Ovary (tissue), 9 donors: ENCODE measurements around the gene MALRD1. TPM values are rescaled to one million over a fixed set of nuclear protein-coding genes. Genes with fewer than 3 reads are reported as not detected.
"Not testable (repeated sequence)": the region's sequence is repeated elsewhere in the genome, so short reads cannot be mapped to it uniquely, and the experiment has no call there.

Source experiments
- DNase-seq, 5 donors: peaks; one replicate each; pipeline ENCODE4 v3.0.0-alpha.2; 2019 to 2020
- H3K27ac ChIP-seq, 2 donors: fragments of 200-600 bp; one replicate each; pipeline versions ENCODE4 v1.5.1 to v1.8.0; 2019 to 2022
- H3K27me3 ChIP-seq: fragments of 200-600 bp; one replicate; pipeline ENCODE4 v1.8.0; 2022
- H3K36me3 ChIP-seq: fragments of 200-600 bp; sonication (generic); one replicate; pipeline ENCODE4 v1.5.1; 2019
- H3K4me1 ChIP-seq: one replicate; pipeline ENCODE4 v1.8.1; 2013; ENCODE audit warnings: mild to moderate bottlenecking, moderate library complexity; ENCODE audit not compliant: insufficient read depth
- H3K4me3 ChIP-seq: fragments of 200-600 bp; sonication (generic); one replicate; pipeline ENCODE4 v1.5.1; 2017
- H3K9me3 ChIP-seq, 2 donors: fragments of 200-600 bp in 1 of 2; sonication (generic) in 1 of 2; one replicate each; pipeline versions ENCODE4 v1.5.1 to v1.8.1; 2013 to 2019; ENCODE audit warnings: mild to moderate bottlenecking in 1 of 2, moderate library complexity in 1 of 2
- EP300 ChIP-seq: sonication (generic); formaldehyde crosslinking; IDR thresholded peaks from one replicate; pipeline ENCODE4 v1.6.1; 2017; ENCODE audit warnings: antibody characterized with exemption
- POLR2A ChIP-seq: fragments of 450-650 bp; IDR thresholded peaks from one replicate; pipeline ENCODE4 v1.6.1; 2017; ENCODE audit warnings: antibody characterized with exemption, mild to moderate bottlenecking, moderate library complexity
- WGBS, 3 donors: extraction: QIAGEN DNeasy Blood & Tissue Kit in 1 of 3; methylation state at CpG; one replicate each; pipeline versions ENCODE4 v1.1.5 to v1.1.7; 2013 to 2017; 5-methylcytosine and 5-hydroxymethylcytosine counted together
- intact Hi-C, 4 donors: fragments of 100-400 bp; cut with DNase I; formaldehyde crosslinking; loops; one replicate each; pipeline versions ENCODE4 v1.11.0 to v1.15.1; 2022 to 2023
- polyA plus RNA-seq, 2 donors: library from polyadenylated mRNA; stranded (reverse); fragments of 200-250 nt in 1 of 2; fragments of 350-450 nt in 1 of 2; fragmentation: Illumina TruSeq in 1 of 2; extraction: RNeasy Lipid Tissue Mini Kit (QIAGEN cat#74804) in 1 of 2; gene quantifications; one replicate each; pipeline ENCODE4 v1.2.3, GENCODE V29; 2013 to 2014
- total RNA-seq, 7 donors: library from RNA; depleted of rRNA in 2 of 7; stranded (reverse); fragments of >200 nt in 2 of 7; fragmentation: NEBNext Ultra II Directional in 3 of 7; extraction: Animal tissue kit (Norgen Biotek cat#: 25700) in 3 of 7; gene quantifications; one replicate each; pipeline versions ENCODE4 v1.1.0 to v1.2.4, GENCODE V29; 2016 to 2023
- TF ChIP-seq, protein P1 (sequence below), 3 donors: fragments of 450-650 bp in 2 of 3; fragments of 200-600 bp in 1 of 3; IDR thresholded peaks; one replicate each; pipeline versions ENCODE4 v1.5.1 to v1.8.0; 2016 to 2022; ENCODE audit warnings: antibody characterized with exemption in 3 of 3, mild to moderate bottlenecking in 1 of 3
- donor health status: DM: no; HTN: no; CAD: no; lungs with moderate emphysema.
- donor health status: DM: no; HTN: no; CAD: no.
- donor health status: Bipolar disorder and iron deficiency.
- donor health status: DM: yes; HTN: yes; CAD: no.
- donor health status: DM: no; HTN: no; CAD: no.
- donor health status: DM: yes; HTN: yes; CAD: no.

MALRD1 gene
- total and polyA plus RNA-seq, 9 donors: 0.56 to 12.1 (median 1.9) TPM

DNA sequence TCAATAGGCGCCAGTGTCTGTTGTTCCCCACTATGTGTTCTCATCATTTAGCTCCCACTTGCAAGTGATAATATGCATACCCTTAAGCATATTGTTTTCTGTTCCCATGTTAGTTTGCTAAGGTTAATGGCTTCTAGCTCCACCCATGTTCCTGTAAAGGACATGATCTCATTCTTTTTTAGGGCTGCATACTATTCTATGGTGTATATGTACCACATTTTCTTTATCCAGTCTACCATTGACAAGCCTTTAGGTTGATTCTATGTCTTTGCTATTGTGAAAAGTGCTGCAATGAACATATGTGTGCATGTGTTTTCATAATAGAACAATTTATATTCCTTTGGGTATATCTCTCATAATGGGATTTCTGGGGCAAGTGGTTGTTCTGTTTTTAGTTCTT is 689.8 kb downstream of the MALRD1 start:
- H3K9me3 ChIP-seq: no peaks in the 10 kb centered on the region
- H3K27me3 ChIP-seq: no peaks in the 10 kb centered on the region
- no peaks in the 10 kb centered on the region for H3K36me3 ChIP-seq
- DNase-seq: no peak
- intact Hi-C loops: no loop called here
- H3K4me1 ChIP-seq: no peaks in the 10 kb centered on the region
- H3K27ac ChIP-seq: no peak overlapping the region
- no peak overlapping the region for H3K4me3 ChIP-seq
- TF ChIP-seq POLR2A (no peak), EP300 (no peak)
- TF ChIP-seq, protein P1, sequence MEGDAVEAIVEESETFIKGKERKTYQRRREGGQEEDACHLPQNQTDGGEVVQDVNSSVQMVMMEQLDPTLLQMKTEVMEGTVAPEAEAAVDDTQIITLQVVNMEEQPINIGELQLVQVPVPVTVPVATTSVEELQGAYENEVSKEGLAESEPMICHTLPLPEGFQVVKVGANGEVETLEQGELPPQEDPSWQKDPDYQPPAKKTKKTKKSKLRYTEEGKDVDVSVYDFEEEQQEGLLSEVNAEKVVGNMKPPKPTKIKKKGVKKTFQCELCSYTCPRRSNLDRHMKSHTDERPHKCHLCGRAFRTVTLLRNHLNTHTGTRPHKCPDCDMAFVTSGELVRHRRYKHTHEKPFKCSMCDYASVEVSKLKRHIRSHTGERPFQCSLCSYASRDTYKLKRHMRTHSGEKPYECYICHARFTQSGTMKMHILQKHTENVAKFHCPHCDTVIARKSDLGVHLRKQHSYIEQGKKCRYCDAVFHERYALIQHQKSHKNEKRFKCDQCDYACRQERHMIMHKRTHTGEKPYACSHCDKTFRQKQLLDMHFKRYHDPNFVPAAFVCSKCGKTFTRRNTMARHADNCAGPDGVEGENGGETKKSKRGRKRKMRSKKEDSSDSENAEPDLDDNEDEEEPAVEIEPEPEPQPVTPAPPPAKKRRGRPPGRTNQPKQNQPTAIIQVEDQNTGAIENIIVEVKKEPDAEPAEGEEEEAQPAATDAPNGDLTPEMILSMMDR (IDR thresholded peaks at IDR 0.05): no peak
- WGBS, 3 donors: 95 to 100% (median 98%) methylated on average over 1 of the region's 1 CpG

DNA sequence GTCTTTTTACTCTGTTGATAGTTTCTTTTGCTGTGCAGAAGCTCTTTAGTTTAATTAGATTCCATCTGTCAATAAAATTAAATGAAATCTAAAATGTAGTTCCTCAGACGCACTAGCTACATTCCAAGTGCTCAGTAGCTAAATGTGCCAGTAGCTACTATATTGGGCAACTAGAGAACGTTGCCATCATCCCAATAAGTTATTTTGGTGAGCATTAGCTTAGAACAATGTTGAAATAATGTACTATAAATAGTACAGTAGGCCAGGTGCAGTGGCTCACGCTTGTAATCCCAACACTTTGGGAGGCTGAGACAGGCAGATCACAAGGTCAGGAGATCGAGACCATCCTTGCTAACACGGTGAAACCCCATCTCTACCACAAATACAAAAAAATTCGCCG is 690.6 kb downstream of the MALRD1 start:
- intact Hi-C loops, DNase-seq, H3K4me1 ChIP-seq, H3K9me3 ChIP-seq, H3K27ac ChIP-seq, H3K4me3 ChIP-seq, H3K27me3 ChIP-seq, H3K36me3 ChIP-seq: not testable (repeated sequence)
- WGBS, 3 donors: 78 to 89% (median 80%) methylated on average over 7 of the region's 7 CpGs

GRCh38 chr10:19742144-19742543 is 693.5 kb downstream of the MALRD1 start:
- H3K4me1 ChIP-seq, H3K36me3 ChIP-seq, H3K27ac ChIP-seq, H3K4me3 ChIP-seq, intact Hi-C loops, DNase-seq, H3K9me3 ChIP-seq, H3K27me3 ChIP-seq: not testable (repeated sequence)
- 3 to 14% (median 6%) methylated on average over 4 of the region's 4 CpGs for WGBS, 3 donors

DNA sequence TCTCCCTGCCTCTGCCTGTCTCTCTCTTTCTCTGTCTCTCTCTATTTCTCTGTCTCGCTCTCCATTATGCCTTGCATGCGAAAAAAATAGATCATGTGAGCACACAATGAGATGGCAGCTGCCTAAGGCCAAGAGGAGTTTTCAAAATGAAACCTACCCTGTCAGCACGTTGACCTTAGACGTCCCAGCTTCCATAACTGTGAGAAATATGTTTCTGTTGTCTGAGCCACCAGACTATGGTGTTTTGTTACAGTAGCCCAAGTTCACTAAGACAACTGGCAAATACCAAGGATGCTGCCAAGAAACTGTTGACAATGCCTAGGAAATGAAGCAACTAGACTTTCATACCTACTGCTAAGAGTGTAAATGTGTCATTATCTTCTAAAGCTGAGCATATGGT is 697.1 kb downstream of the MALRD1 start:
- Histone ChIP-seq H3K4me1 (no peaks in the 10 kb centered on the region), H3K4me3 (no peak overlapping the region), H3K27ac (no peak overlapping the region), H3K9me3 (no peaks in the 10 kb centered on the region), H3K36me3 (no peaks in the 10 kb centered on the region), H3K27me3 (no peaks in the 10 kb centered on the region)
- intact Hi-C loops: no loop called here
- TF ChIP-seq, protein P1 (IDR thresholded peaks at IDR 0.05): no peak
- TF ChIP-seq EP300 (no peak), POLR2A (no peak)
- WGBS, 3 donors: 87 to 94% (median 94%) methylated on average over 4 of the region's 4 CpGs
- no peak for DNase-seq

DNA sequence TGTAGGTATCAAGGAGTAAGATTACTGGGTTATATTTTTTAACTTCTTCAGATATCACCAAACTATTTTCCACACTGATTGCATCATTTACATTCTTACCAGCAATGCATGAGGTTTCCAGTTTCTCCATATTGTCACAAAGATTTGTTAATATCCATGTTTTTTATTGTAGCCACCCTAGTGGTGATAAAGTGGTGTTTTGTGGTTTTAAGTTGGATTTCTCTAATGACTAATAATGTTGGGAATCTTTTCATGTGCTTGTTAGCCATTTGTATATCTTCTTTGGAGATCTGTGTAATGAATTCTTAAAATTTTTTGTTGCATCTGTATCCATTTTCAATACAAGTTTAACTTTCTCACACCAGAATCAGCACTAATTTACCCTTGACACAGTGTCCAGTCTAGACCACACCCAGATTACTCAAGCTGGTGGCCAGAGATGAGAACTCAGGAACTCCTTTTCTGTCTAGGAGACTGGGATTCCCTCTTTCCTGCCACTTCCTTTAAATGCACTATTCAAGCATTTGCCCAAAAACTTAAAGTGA is 700.7 kb downstream of the MALRD1 start:
- intact Hi-C loops: no loop called here
- Histone ChIP-seq H3K4me1 (no peaks in the 10 kb centered on the region), H3K27ac (no peak overlapping the region), H3K9me3 (no peaks in the 10 kb centered on the region), H3K4me3 (no peak overlapping the region), H3K27me3 (no peaks in the 10 kb centered on the region), H3K36me3 (no peaks in the 10 kb centered on the region)
- no peak for TF ChIP-seq EP300
- TF ChIP-seq, protein P1 (IDR thresholded peaks at IDR 0.05): no peak
- no peak for DNase-seq

DNA sequence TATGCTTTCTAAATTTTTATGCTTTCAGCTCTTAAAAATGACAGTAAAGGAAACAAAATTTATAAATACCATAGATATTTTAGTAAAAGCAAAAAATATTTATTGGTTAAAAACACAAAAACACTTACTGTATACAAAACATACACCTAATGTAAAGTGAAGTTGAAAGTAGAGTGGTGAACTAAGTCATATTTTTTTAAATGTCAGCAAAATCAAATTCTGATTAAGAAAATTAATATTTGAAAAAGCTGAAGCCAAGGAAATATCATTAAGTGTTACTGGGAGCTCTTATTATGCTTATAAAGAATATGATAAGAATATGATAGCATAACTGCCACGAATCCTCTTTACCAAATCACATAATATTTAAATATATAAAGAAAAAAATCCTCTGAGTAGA is 702.4 kb downstream of the MALRD1 start:
- TF ChIP-seq, protein P1 (IDR thresholded peaks at IDR 0.05): no peak
- TF ChIP-seq EP300 (no peak), POLR2A (no peak)
- Histone ChIP-seq H3K4me3 (no peak overlapping the region), H3K4me1 (no peaks in the 10 kb centered on the region), H3K27me3 (no peaks in the 10 kb centered on the region), H3K36me3 (no peaks in the 10 kb centered on the region), H3K9me3 (no peaks in the 10 kb centered on the region), H3K27ac (no peak overlapping the region)
- intact Hi-C loops: no loop called here
- 56 to 78% (median 72%) methylated on average over 1 of the region's 1 CpG for WGBS, 3 donors
- no peak for DNase-seq
